Measurements from ENCODE around the gene TLE3.

TLE3 gene

DNA sequence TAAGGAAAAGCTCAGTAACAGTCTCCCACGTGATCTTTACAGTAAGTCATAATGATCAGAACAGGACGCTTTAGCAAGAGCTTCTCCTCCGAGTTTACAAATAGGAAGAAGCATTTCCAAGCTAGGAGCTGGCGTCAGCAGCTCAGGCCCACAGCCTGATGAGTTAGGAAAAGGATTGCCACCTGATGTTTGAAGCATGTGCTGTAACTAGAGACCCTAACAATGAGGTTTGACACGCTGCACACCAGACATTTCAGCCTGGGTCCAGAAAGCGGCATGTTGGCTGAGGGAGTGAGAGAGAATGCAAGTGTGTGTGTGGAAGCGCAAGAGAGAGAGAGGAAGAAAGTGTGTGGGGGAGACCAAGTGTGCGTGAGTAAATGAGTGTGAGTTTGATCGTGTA is 47.3 kb downstream of the TLE3 start:
- DNase-seq (ENCODE audit: low read depth): no peak
- TF ChIP-seq, protein P1, sequence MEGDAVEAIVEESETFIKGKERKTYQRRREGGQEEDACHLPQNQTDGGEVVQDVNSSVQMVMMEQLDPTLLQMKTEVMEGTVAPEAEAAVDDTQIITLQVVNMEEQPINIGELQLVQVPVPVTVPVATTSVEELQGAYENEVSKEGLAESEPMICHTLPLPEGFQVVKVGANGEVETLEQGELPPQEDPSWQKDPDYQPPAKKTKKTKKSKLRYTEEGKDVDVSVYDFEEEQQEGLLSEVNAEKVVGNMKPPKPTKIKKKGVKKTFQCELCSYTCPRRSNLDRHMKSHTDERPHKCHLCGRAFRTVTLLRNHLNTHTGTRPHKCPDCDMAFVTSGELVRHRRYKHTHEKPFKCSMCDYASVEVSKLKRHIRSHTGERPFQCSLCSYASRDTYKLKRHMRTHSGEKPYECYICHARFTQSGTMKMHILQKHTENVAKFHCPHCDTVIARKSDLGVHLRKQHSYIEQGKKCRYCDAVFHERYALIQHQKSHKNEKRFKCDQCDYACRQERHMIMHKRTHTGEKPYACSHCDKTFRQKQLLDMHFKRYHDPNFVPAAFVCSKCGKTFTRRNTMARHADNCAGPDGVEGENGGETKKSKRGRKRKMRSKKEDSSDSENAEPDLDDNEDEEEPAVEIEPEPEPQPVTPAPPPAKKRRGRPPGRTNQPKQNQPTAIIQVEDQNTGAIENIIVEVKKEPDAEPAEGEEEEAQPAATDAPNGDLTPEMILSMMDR (IDR thresholded peaks at IDR 0.05; ENCODE audit: control insufficient read depth, insufficient read depth, low read depth, low read length, missing control alignments): no peak
- no peak overlapping the region for H3K4me3 ChIP-seq (ENCODE audit: control insufficient read depth, low read depth, low read length)

DNA sequence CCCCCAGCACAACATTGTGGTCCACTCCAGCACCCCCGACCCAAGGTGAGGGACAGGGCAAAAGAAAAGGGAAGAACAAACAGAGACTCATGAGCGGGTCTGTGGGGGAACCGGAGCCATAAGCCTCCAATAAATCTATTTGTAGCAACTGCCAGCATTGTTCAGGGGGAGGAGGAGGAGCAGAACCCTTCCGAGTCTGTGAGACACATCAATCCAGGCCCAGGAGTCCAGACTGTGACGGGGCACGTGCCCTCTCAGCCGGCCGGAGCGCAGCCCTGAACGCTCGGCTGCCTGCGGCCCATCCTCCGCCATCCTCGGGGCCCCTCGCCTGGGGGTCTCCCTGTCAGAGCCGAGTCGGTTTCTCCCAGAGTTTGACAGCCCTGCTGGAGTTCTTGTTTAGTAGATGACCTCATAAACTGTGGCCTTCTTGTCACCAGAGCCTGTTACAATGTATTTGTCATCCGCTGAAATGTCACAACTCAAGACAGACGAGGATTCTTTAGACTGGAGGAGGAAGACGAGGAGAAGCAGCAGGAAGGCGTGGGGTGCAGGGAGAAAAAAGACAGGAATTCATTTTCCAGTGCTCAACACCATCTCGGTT is 47.9 kb downstream of the TLE3 start:
- H3K4me3 ChIP-seq (ENCODE audit: control insufficient read depth, low read depth, low read length): no peak overlapping the region
- no peak for DNase-seq (ENCODE audit: low read depth)
- TF ChIP-seq, protein P1 (IDR thresholded peaks at IDR 0.05; ENCODE audit: control insufficient read depth, insufficient read depth, low read depth, low read length, missing control alignments): no peak

DNA sequence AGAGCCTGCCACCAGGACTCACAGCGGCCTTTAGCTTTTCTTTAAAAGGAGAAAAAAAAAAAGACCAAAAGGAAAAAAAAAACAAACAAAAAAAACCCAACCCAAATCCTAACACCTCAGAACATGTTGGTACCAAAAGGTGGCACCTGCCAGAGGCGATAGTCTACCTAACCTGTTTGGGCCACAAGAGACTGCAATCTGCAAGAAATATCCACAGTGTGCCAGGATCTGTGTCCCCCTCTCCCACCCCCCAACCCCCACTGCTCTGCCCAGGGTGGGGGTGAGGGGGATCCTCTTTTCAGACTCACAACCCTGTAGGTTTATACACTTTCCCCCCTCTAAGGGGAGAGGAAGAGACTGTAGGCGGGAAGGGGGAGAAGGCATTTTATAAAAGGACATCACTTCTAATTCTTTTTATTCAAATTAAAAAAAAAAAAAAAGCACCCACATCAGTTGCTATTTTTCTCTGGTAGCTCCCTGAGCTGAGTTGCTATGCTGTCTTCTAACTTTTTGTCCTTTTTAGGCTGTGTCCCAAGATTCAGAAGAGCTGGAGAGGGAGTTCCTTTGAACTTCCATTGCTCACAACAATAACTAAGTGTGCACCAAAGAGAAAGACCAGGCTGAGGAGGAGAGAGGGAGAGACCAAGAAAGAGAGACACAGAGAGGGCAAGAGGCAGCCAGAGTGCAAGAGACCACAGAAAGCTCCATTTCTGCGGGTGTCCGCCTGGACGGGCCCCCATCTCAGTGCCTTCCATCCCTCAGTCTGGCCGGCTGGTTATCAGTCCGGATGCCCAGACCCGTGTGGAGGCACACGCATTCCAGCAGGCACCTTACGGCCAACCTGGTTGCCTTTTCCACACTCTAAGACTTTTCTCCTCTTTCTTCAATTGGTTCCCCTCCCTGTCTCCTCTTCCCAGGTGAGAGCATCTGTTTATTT is 48.9 kb downstream of the TLE3 start:
- DNase-seq (ENCODE audit: low read depth): no peak
- no peak overlapping the region for H3K4me3 ChIP-seq (ENCODE audit: control insufficient read depth, low read depth, low read length)
- TF ChIP-seq, protein P1 (IDR thresholded peaks at IDR 0.05; ENCODE audit: control insufficient read depth, insufficient read depth, low read depth, low read length, missing control alignments): no peak

DNA sequence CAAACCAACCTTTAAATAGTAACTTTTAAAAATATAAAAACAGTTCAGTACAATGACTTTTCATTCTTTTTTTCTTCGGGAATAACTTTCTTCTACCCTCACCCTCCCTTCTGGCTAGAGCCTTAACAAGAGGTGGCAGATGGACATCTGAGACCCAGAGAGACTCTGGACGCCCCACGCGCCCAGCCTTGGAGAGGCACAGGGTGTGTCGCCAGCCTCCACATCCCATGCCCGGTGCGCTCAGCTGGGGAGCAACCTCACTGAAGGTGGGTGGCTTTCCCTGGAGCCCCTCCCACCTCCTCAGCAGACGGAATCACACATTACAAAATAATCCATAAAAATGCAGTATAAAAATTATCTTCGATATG is 49.5 kb downstream of the TLE3 start:
- TF ChIP-seq, protein P1 (IDR thresholded peaks at IDR 0.05; ENCODE audit: control insufficient read depth, insufficient read depth, low read depth, low read length, missing control alignments): no peak
- no peak for DNase-seq (ENCODE audit: low read depth)
- no peak overlapping the region for H3K4me3 ChIP-seq (ENCODE audit: control insufficient read depth, low read depth, low read length)

DNA sequence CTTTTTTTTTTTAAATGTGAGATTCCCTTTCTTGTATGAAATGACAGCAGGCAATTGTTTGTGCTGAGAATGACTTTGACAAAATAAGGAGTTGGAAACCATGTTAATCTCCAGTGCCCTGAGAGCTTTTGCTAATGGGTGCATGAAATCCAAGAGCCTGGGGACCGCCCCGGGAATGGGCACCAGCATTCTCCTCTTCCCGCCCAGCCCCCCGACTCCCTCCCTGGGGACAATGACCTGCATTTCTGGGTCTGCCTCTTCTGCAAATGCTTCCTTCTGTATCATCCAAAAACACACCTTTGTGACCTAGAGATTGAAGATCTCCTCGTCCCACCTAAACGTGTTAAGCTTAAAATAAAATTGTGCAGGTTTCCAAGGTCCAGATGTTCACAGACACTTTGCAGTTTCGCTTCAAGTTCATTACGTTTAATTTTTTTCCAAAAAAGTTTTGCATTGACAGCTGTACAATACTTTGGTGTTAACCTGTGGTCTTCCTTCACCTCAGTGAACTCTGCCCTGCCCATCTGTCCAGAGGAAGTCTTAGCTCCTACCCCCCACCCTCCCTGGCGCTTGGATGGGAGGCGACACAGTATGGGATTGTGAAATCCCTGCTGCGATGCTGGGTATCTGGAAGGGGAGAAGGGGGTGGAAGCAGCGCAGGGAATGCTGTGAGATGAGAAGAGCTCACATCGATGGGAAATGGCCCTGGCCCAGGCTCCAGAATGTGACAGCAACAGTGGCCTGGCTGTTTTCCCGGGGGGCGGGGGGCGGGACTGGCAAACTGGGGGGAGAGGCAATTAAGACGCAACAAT is 50.1 kb downstream of the TLE3 start:
- no peak overlapping the region for H3K4me3 ChIP-seq (ENCODE audit: control insufficient read depth, low read depth, low read length)
- TF ChIP-seq, protein P1 (IDR thresholded peaks at IDR 0.05; ENCODE audit: control insufficient read depth, insufficient read depth, low read depth, low read length, missing control alignments): no peak
- DNase-seq (ENCODE audit: low read depth): no peak

DNA sequence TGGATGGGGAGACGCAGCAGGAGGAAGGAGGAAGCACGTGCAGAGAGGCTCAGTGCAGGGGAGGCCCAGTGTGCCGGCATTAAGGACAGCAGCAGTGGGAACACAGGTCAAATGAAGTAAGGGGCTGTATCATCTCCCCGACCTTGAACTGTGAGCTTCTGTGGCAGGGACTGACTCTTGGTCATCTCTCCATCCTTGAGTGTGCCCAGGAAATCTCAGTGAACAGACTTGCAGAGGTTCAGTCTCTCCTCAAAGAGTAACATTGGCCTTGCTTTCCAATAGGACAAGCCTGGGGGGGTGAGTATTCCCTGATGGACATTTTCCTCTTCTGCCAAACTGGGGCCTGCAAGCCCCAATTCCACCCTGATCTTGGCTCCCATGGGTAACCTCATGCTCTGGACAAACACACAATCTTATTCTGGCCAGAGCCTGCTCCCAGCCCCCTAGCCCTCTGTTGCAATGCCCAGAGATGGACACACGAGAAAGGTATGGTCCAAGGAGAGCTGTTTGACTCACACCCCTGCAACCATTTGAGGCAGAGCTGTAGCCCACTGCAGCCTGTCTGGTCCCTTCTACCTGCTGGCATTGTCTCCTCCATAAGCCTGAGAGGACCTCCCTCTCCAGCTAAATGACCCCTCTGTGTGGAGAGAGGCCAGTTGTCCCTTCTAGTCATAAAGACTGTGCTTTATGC is 50.9 kb downstream of the TLE3 start:
- DNase-seq (ENCODE audit: low read depth): no peak
- TF ChIP-seq, protein P1 (IDR thresholded peaks at IDR 0.05; ENCODE audit: control insufficient read depth, insufficient read depth, low read depth, low read length, missing control alignments): no peak
- no peak overlapping the region for H3K4me3 ChIP-seq (ENCODE audit: control insufficient read depth, low read depth, low read length)

Data from AG09309 (cell line).